Mesenteric fat pad (tissue), 1 donor: ENCODE measurements around the gene MRPL37. TPM values are rescaled to one million over a fixed set of nuclear protein-coding genes. Genes with fewer than 3 reads are reported as not detected.
"Not testable (repeated sequence)": the region's sequence is repeated elsewhere in the genome, so short reads cannot be mapped to it uniquely, and the experiment has no call there.

Source experiments
- DNase-seq: peaks from one replicate; pipeline ENCODE4 v3.0.0-alpha.2; 2020; ENCODE audit warnings: low spot score
- total RNA-seq: library from RNA; stranded (reverse); fragmentation: NEBNext Ultra II Directional; extraction: Animal tissue kit (Norgen Biotek cat#: 25700); gene quantifications from one replicate; pipeline ENCODE4 v1.2.1, GENCODE V29; 2021
- donor health status: DM: yes; HTN: yes; CAD: no.

MRPL37 gene
- total RNA-seq, 1 donor from 2014 or later: 54.2 TPM

GRCh38 chr1:54172614-54173599 lies 27.1 kb upstream of the MRPL37 start:
- DNase-seq: no peak

- no peak for DNase-seq
Measured at GRCh38 chr1:54173681-54174080, 26.3 kb upstream of the MRPL37 start.

- no peak for DNase-seq
Measured at GRCh38 chr1:54174106-54174505, 25.9 kb upstream of the MRPL37 start.

- DNase-seq: no peak
Measured at GRCh38 chr1:54176621-54177327, 23.2 kb upstream of the MRPL37 start.

GRCh38 chr1:54177726-54178125 lies 22.2 kb upstream of the MRPL37 start:
- no peak for DNase-seq

GRCh38 chr1:54178296-54179070 lies 21.5 kb upstream of the MRPL37 start:
- no peak for DNase-seq

- DNase-seq: no peak
Measured at GRCh38 chr1:54180701-54181360, 19.1 kb upstream of the MRPL37 start.

- no peak for DNase-seq
Measured at GRCh38 chr1:54186056-54186455, 13.9 kb upstream of the MRPL37 start.

GRCh38 chr1:54188291-54188690 lies 11.7 kb upstream of the MRPL37 start:
- no peak for DNase-seq

GRCh38 chr1:54190526-54190925 lies 9.4 kb upstream of the MRPL37 start:
- no peak for DNase-seq

GRCh38 chr1:54191525-54191924 lies 8.4 kb upstream of the MRPL37 start:
- no peak for DNase-seq

- DNase-seq: no peak
Measured at GRCh38 chr1:54193453-54193852, 6.5 kb upstream of the MRPL37 start.

- no peak for DNase-seq
Measured at GRCh38 chr1:54199151-54199764, 709 bp upstream of the MRPL37 start.

GRCh38 chr1:54200519-54200997 lies 591 bp downstream of the MRPL37 start:
- no peak for DNase-seq

GRCh38 chr1:54204199-54204598 lies 4.2 kb downstream of the MRPL37 start:
- no peak for DNase-seq

GRCh38 chr1:54207287-54207686 lies 7.3 kb downstream of the MRPL37 start:
- no peak for DNase-seq

- not testable (repeated sequence) for DNase-seq
Measured at GRCh38 chr1:54207896-54208295, 7.9 kb downstream of the MRPL37 start.

- DNase-seq: no peak
Measured at GRCh38 chr1:54212872-54213271, 12.9 kb downstream of the MRPL37 start.

- DNase-seq: no peak
Measured at GRCh38 chr1:54215523-54215922, 15.6 kb downstream of the MRPL37 start.
